Panc1 (cell line): ENCODE data around the gene LRRK1. TPM values are rescaled to one million over a fixed set of nuclear protein-coding genes. Genes with fewer than 3 reads are reported as not detected.

Experiments
- ATAC-seq: fragments of 200-7000 bp; cut with Tn5 transposase; 2 replicates; pipeline ENCODE4 v1.9.1; 2020; ENCODE audit warnings: mild to moderate bottlenecking, moderate library complexity
- BruUV-seq: library from RNA; stranded (reverse); fragments of 400-500 nt; replicated peaks from 2 replicates; lab custom pipeline; 2021; lab: Mats Ljungman, UMichigan
- CTCF ChIA-PET: fragments of 300-600 bp; sonication (Branson Sonifier 250); formaldehyde crosslinking; loops from one replicate; lab custom pipeline; 2022; ENCODE audit warnings: antibody characterized with exemption; lab: Charles Lee
- POLR2A ChIA-PET: fragments of 300-600 bp; sonication (Branson Sonifier 250); formaldehyde crosslinking; loops from one replicate; lab custom pipeline; 2022; ENCODE audit warnings: antibody characterized with exemption; lab: Charles Lee
- DNase-seq: peaks from one replicate; pipeline ENCODE4 v3.0.0-alpha.2; 2010; ENCODE audit warnings: low read depth, low spot score
- H3K27ac ChIP-seq: 2 replicates; pipeline ENCODE4 v1.5.1; 2011; ENCODE audit warnings: mild to moderate bottlenecking, low read length, inconsistent platforms
- H3K27me3 ChIP-seq: fragments of 200-500 bp; sonication (Bioruptor generic); 2 replicates; pipeline ENCODE4 v1.6.0; 2014; ENCODE audit warnings: low read length, inconsistent platforms; ENCODE audit not compliant: control insufficient read depth, insufficient read depth
- H3K36me3 ChIP-seq: fragments of 200-500 bp; sonication (Bioruptor generic); 2 replicates; pipeline ENCODE4 v1.5.1; 2014; ENCODE audit warnings: inconsistent platforms, mild to moderate bottlenecking, low read length, moderate library complexity; ENCODE audit not compliant: control insufficient read depth, insufficient read depth
- H3K4me1 ChIP-seq: 2 replicates; pipeline ENCODE4 v1.5.1; 2011; ENCODE audit warnings: inconsistent platforms, mild to moderate bottlenecking, low read length, moderate library complexity; ENCODE audit not compliant: control insufficient read depth, insufficient read depth
- H3K4me3 ChIP-seq, 2 experiments: 2 replicates each; pipeline ENCODE4 v1.5.1; 2011 to 2012; ENCODE audit warnings: low read depth in 2 of 2, low read length in 2 of 2, mild to moderate bottlenecking in 2 of 2, inconsistent platforms in 1 of 2, moderate library complexity in 1 of 2
- H3K9me3 ChIP-seq: fragments of 200-500 bp; sonication (Bioruptor generic); 2 replicates; pipeline ENCODE4 v1.5.1; 2014; ENCODE audit warnings: low read depth, mild to moderate bottlenecking, inconsistent platforms, low read length, moderate library complexity; ENCODE audit not compliant: control insufficient read depth, insufficient read depth
- POLR2AphosphoS5 ChIP-seq: IDR thresholded peaks from 2 replicates; pipeline ENCODE4 v1.6.1; 2012; ENCODE audit warnings: mild to moderate bottlenecking, low read depth, low read length, moderate library complexity
- SIN3A ChIP-seq: IDR thresholded peaks from 2 replicates; pipeline ENCODE4 v1.6.1; 2012; ENCODE audit warnings: low read depth, mild to moderate bottlenecking, low read length, moderate library complexity, borderline replicate concordance; ENCODE audit not compliant: insufficient read depth
- TCF7L2 ChIP-seq: IDR thresholded peaks from 2 replicates; pipeline ENCODE4 v1.6.1; 2011; ENCODE audit warnings: mild to moderate bottlenecking, low read depth, low read length, inconsistent platforms
- in situ Hi-C: cut with HindIII; loops from 2 replicates; pipeline ENCODE4 v1.10.0; 2016; ENCODE audit warnings: low sequenced_read_pairs, low pct_unique_long_range_greater_than_20kb
- intact Hi-C: fragments of 100-400 bp; cut with micrococcal nuclease; formaldehyde crosslinking; loops from one replicate; pipeline ENCODE4 v1.10.0; 2022; ENCODE audit not compliant: unreplicated experiment
- total RNA-seq: library from RNA; stranded (reverse); gene quantifications from one replicate; pipeline ENCODE4 v1.2.1, GENCODE V29; 2021; ENCODE audit not compliant: unreplicated experiment
- TF ChIP-seq, protein P1 (sequence below), 2 experiments: IDR thresholded peaks; 2 replicates each; pipeline ENCODE4 v1.6.1; 2011 to 2012; ENCODE audit warnings: low read depth in 2 of 2, control low read depth in 1 of 2, low read length in 1 of 2, mild to moderate bottlenecking in 1 of 2, moderate library complexity in 1 of 2; ENCODE audit not compliant: insufficient read depth in 1 of 2
- TF ChIP-seq, protein P2 (sequence below): fragments of 450-650 bp; IDR thresholded peaks from 2 replicates; pipeline ENCODE4 v1.5.1; 2017; ENCODE audit warnings: mild to moderate bottlenecking

The LRRK1 gene
- total RNA-seq, 1 experiment from 2014 or later: 88.0 TPM

- POLR2A ChIA-PET: no interaction called here
- peaks cover 3% of the 10 kb centered on the region for H3K36me3 ChIP-seq
- DNase-seq: no peak
- no peaks in the 10 kb centered on the region for H3K9me3 ChIP-seq
- CTCF ChIA-PET: no interaction called here
- H3K27me3 ChIP-seq: no peaks in the 10 kb centered on the region
- intact Hi-C loops (no loop called here), in situ Hi-C loops (no loop called here)
- BruUV-seq: no TSS peak
- no peak overlapping the region for H3K27ac ChIP-seq
- H3K4me1 ChIP-seq: peaks cover 6% of the 10 kb centered on the region; the same call in 1 of the 2 replicates
- TF ChIP-seq POLR2AphosphoS5: no peak
- TF ChIP-seq TCF7L2: no peak
- ATAC-seq: no peak
- H3K4me3 ChIP-seq: no peak overlapping the region
These were observed 145.8 kb downstream of the LRRK1 start for GRCh38 chr15:101064795-101065569.

GRCh38 chr15:101065570-101066221 lies 146.5 kb downstream of the LRRK1 start:
- Histone ChIP-seq H3K27ac (no peak overlapping the region), H3K36me3 (peaks cover 3% of the 10 kb centered on the region), H3K4me1 (peaks cover 6% of the 10 kb centered on the region; the same call in 1 of the 2 replicates), H3K4me3 (no peak overlapping the region), H3K9me3 (no peaks in the 10 kb centered on the region), H3K27me3 (no peaks in the 10 kb centered on the region)
- intact Hi-C loops: no loop called here
- in situ Hi-C loops: no loop called here
- no TSS peak for BruUV-seq
- POLR2A ChIA-PET: no interaction called here
- CTCF ChIA-PET: no interaction called here
- TF ChIP-seq, protein P1, sequence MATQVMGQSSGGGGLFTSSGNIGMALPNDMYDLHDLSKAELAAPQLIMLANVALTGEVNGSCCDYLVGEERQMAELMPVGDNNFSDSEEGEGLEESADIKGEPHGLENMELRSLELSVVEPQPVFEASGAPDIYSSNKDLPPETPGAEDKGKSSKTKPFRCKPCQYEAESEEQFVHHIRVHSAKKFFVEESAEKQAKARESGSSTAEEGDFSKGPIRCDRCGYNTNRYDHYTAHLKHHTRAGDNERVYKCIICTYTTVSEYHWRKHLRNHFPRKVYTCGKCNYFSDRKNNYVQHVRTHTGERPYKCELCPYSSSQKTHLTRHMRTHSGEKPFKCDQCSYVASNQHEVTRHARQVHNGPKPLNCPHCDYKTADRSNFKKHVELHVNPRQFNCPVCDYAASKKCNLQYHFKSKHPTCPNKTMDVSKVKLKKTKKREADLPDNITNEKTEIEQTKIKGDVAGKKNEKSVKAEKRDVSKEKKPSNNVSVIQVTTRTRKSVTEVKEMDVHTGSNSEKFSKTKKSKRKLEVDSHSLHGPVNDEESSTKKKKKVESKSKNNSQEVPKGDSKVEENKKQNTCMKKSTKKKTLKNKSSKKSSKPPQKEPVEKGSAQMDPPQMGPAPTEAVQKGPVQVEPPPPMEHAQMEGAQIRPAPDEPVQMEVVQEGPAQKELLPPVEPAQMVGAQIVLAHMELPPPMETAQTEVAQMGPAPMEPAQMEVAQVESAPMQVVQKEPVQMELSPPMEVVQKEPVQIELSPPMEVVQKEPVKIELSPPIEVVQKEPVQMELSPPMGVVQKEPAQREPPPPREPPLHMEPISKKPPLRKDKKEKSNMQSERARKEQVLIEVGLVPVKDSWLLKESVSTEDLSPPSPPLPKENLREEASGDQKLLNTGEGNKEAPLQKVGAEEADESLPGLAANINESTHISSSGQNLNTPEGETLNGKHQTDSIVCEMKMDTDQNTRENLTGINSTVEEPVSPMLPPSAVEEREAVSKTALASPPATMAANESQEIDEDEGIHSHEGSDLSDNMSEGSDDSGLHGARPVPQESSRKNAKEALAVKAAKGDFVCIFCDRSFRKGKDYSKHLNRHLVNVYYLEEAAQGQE (IDR thresholded peaks at IDR 0.05; ENCODE audit: insufficient read depth in 1 of 2, low read depth in 2 of 2, low read length in 1 of 2): no peak
- TF ChIP-seq TCF7L2 (no peak), SIN3A (no peak), POLR2AphosphoS5 (no peak)
- TF ChIP-seq, protein P2, sequence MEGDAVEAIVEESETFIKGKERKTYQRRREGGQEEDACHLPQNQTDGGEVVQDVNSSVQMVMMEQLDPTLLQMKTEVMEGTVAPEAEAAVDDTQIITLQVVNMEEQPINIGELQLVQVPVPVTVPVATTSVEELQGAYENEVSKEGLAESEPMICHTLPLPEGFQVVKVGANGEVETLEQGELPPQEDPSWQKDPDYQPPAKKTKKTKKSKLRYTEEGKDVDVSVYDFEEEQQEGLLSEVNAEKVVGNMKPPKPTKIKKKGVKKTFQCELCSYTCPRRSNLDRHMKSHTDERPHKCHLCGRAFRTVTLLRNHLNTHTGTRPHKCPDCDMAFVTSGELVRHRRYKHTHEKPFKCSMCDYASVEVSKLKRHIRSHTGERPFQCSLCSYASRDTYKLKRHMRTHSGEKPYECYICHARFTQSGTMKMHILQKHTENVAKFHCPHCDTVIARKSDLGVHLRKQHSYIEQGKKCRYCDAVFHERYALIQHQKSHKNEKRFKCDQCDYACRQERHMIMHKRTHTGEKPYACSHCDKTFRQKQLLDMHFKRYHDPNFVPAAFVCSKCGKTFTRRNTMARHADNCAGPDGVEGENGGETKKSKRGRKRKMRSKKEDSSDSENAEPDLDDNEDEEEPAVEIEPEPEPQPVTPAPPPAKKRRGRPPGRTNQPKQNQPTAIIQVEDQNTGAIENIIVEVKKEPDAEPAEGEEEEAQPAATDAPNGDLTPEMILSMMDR: no peak
- ATAC-seq: no peak
- no peak for DNase-seq
